ENCODE measurements around the gene CYP2D6. TPM values are rescaled to one million over a fixed set of nuclear protein-coding genes. Genes with fewer than 3 reads are reported as not detected.
A peak's percentile ranks its signal among the peaks of the same experiment; 100 is the strongest.
"Not testable (repeated sequence)": the region's sequence is repeated elsewhere in the genome, so short reads cannot be mapped to it uniquely, and the experiment has no call there.

CYP2D6 gene
- total and polyA plus RNA-seq, 4 experiments from 2014 or later: 0.23 to 10.7 (median 8.8) TPM; not detected in 1

- H3K9me3 ChIP-seq (ENCODE audit: control insufficient read depth in 1 of 2, low read length in 2 of 2): no peaks in the 10 kb centered on the region
- POLR2A ChIA-PET (ENCODE audit: partially characterized antibody): no interaction called here
- no peaks in the 10 kb centered on the region for H3K27me3 Mint-ChIP-seq
- H3K4me3 Mint-ChIP-seq: no peak overlapping the region
- peaks cover 34 to 50% of the 10 kb centered on the region in 2 donors for H3K36me3 Mint-ChIP-seq
- no peaks in the 10 kb centered on the region for H3K27me3 ChIP-seq (ENCODE audit: insufficient read depth, low read length)
- CTCF ChIA-PET (ENCODE audit: partially characterized antibody): interaction anchor here (1.9 kb wide), 1 partner anchor 61 kb away, joined by 4 read pairs; the partner anchor contains the start of gene NDUFA6
- no peaks in the 10 kb centered on the region for H3K4me1 Mint-ChIP-seq
- no peak overlapping the region for H3K4me3 ChIP-seq (ENCODE audit: low read length in 2 of 2)
- peaks cover 0 to 4% (median 0%) of the 10 kb centered on the region in 8 donors for H3K9me3 Mint-ChIP-seq
- no peak overlapping the region for H3K27ac ChIP-seq (ENCODE audit: low read depth, low read length)
- no peaks in the 10 kb centered on the region for H3K4me1 ChIP-seq (ENCODE audit: insufficient read depth, low read length)
- no peak for DNase-seq
- H3K36me3 ChIP-seq (ENCODE audit: insufficient read depth, low read length): peaks cover 11% of the 10 kb centered on the region
- peak overlapping the region in 1 of 7 donors; percentile 77 for H3K27ac Mint-ChIP-seq
- intact Hi-C loops (cut with micrococcal nuclease): no loop called here
Observed at GRCh38 chr22:42151924-42152635, 21.5 kb upstream of the CYP2D6 start.

- Mint-ChIP-seq H3K27me3 (no peaks in the 10 kb centered on the region), H3K36me3 (peaks cover 31 to 44% of the 10 kb centered on the region in 2 donors), H3K4me3 (no peak overlapping the region), H3K4me1 (no peaks in the 10 kb centered on the region), H3K27ac (no peak overlapping the region), H3K9me3 (peaks cover 0 to 5% (median 0%) of the 10 kb centered on the region in 8 donors)
- DNase-seq: no peak
- Histone ChIP-seq H3K9me3 (ENCODE audit: control insufficient read depth in 1 of 2, low read length in 2 of 2) (no peaks in the 10 kb centered on the region), H3K4me1 (ENCODE audit: insufficient read depth, low read length) (no peaks in the 10 kb centered on the region), H3K4me3 (ENCODE audit: low read length in 2 of 2) (no peak overlapping the region), H3K27ac (ENCODE audit: low read depth, low read length) (no peak overlapping the region), H3K27me3 (ENCODE audit: insufficient read depth, low read length) (no peaks in the 10 kb centered on the region), H3K36me3 (ENCODE audit: insufficient read depth, low read length) (peaks cover 6% of the 10 kb centered on the region)
- intact Hi-C loops (cut with micrococcal nuclease): no loop called here
- ChIA-PET POLR2A (ENCODE audit: partially characterized antibody) (no interaction called here), CTCF (ENCODE audit: partially characterized antibody) (no interaction called here)
Observed at GRCh38 chr22:42150727-42151590, 20.3 kb upstream of the CYP2D6 start.

- H3K36me3 Mint-ChIP-seq: peaks cover 34 to 39% of the 10 kb centered on the region in 2 donors
- H3K27me3 Mint-ChIP-seq; POLR2A ChIA-PET (ENCODE audit: partially characterized antibody): not testable (repeated sequence)
Observed at GRCh38 chr22:42149798-42150197, 19.2 kb upstream of the CYP2D6 start.

GRCh38 chr22:42145175-42145574 lies 14.6 kb upstream of the CYP2D6 start:
- Mint-ChIP-seq H3K36me3 (peaks cover 32% of the 10 kb centered on the region in 2 donors), H3K9me3 (peaks cover 0 to 2% (median 0%) of the 10 kb centered on the region in 8 donors), H3K4me1 (peaks cover 0 to 2% (median 0%) of the 10 kb centered on the region in 4 donors), H3K27ac (peak overlapping the region in 1 of 7 donors; percentile 5), H3K27me3 (no peaks in the 10 kb centered on the region), H3K4me3 (no peak overlapping the region)
- intact Hi-C loops (cut with micrococcal nuclease): no loop called here
- Histone ChIP-seq H3K27me3 (ENCODE audit: insufficient read depth, low read length) (no peaks in the 10 kb centered on the region), H3K4me3 (ENCODE audit: low read length in 2 of 2) (no peak overlapping the region), H3K36me3 (ENCODE audit: insufficient read depth, low read length) (peaks cover 3% of the 10 kb centered on the region), H3K4me1 (ENCODE audit: insufficient read depth, low read length) (no peaks in the 10 kb centered on the region), H3K27ac (ENCODE audit: low read depth, low read length) (no peak overlapping the region), H3K9me3 (ENCODE audit: control insufficient read depth in 1 of 2, low read length in 2 of 2) (no peaks in the 10 kb centered on the region)
- DNase-seq: no peak
- ChIA-PET CTCF (ENCODE audit: partially characterized antibody) (interaction anchor here (0.6 kb wide), 1 partner anchor 848 kb away, joined by 4 read pairs; no protein-coding TSS in a partner anchor), POLR2A (ENCODE audit: partially characterized antibody) (no interaction called here)

More at GRCh38 chr22:42149798-42150197, 19.2 kb upstream of the CYP2D6 start:
- intact Hi-C loops (cut with micrococcal nuclease); H3K36me3 ChIP-seq (ENCODE audit: insufficient read depth, low read length); H3K4me3 Mint-ChIP-seq; H3K4me1 Mint-ChIP-seq; H3K4me1 ChIP-seq (ENCODE audit: insufficient read depth, low read length); H3K9me3 Mint-ChIP-seq; DNase-seq; H3K4me3 ChIP-seq (ENCODE audit: low read length in 2 of 2); H3K9me3 ChIP-seq (ENCODE audit: control insufficient read depth in 1 of 2, low read length in 2 of 2); H3K27me3 ChIP-seq (ENCODE audit: insufficient read depth, low read length); CTCF ChIA-PET (ENCODE audit: partially characterized antibody); H3K27ac ChIP-seq (ENCODE audit: low read depth, low read length): not testable (repeated sequence)
- H3K27ac Mint-ChIP-seq: peak overlapping the region in 2 of 7 donors; percentile 66 to 73

GRCh38 chr22:42143859-42144822 lies 13.5 kb upstream of the CYP2D6 start:
- DNase-seq; H3K4me1 Mint-ChIP-seq; H3K9me3 Mint-ChIP-seq; POLR2A ChIA-PET (ENCODE audit: partially characterized antibody); H3K27me3 ChIP-seq (ENCODE audit: insufficient read depth, low read length); H3K4me1 ChIP-seq (ENCODE audit: insufficient read depth, low read length); H3K36me3 ChIP-seq (ENCODE audit: insufficient read depth, low read length); H3K27ac ChIP-seq (ENCODE audit: low read depth, low read length); H3K4me3 Mint-ChIP-seq; H3K9me3 ChIP-seq (ENCODE audit: control insufficient read depth in 1 of 2, low read length in 2 of 2); intact Hi-C loops (cut with micrococcal nuclease); H3K4me3 ChIP-seq (ENCODE audit: low read length in 2 of 2); H3K27me3 Mint-ChIP-seq; CTCF ChIA-PET (ENCODE audit: partially characterized antibody): not testable (repeated sequence)
- peaks cover 35 to 37% of the 10 kb centered on the region in 2 donors for H3K36me3 Mint-ChIP-seq
- H3K27ac Mint-ChIP-seq: peak overlapping the region in 1 of 7 donors; percentile 41

GRCh38 chr22:42142771-42143461 lies 12.3 kb upstream of the CYP2D6 start:
- H3K9me3 ChIP-seq (ENCODE audit: control insufficient read depth in 1 of 2, low read length in 2 of 2): no peaks in the 10 kb centered on the region
- H3K27me3 ChIP-seq (ENCODE audit: insufficient read depth, low read length): no peaks in the 10 kb centered on the region
- POLR2A ChIA-PET (ENCODE audit: partially characterized antibody): no interaction called here
- DNase-seq: no peak
- H3K4me1 ChIP-seq (ENCODE audit: insufficient read depth, low read length): no peaks in the 10 kb centered on the region
- H3K9me3 Mint-ChIP-seq: peaks cover 0 to 2% (median 0%) of the 10 kb centered on the region in 8 donors
- H3K4me3 ChIP-seq (ENCODE audit: low read length in 2 of 2): no peak overlapping the region
- CTCF ChIA-PET (ENCODE audit: partially characterized antibody): no interaction called here
- no peaks in the 10 kb centered on the region for H3K27me3 Mint-ChIP-seq
- H3K36me3 ChIP-seq (ENCODE audit: insufficient read depth, low read length): no peaks in the 10 kb centered on the region
- H3K36me3 Mint-ChIP-seq: peaks cover 30 to 35% of the 10 kb centered on the region in 2 donors
- peak overlapping the region in 1 of 7 donors; percentile 51 for H3K27ac Mint-ChIP-seq
- intact Hi-C loops (cut with micrococcal nuclease): no loop called here
- no peak overlapping the region for H3K27ac ChIP-seq (ENCODE audit: low read depth, low read length)
- H3K4me3 Mint-ChIP-seq: no peak overlapping the region
- H3K4me1 Mint-ChIP-seq: peaks cover 0 to 2% (median 0%) of the 10 kb centered on the region in 4 donors
